GM21717 (cell line): ENCODE results near the gene LMCD1.
"Not testable (repeated sequence)": the region's sequence is repeated elsewhere in the genome, so short reads cannot be mapped to it uniquely, and the experiment has no call there.

Experiments
- ATAC-seq: cut with Tn5 transposase; IDR thresholded peaks from one replicate; pipeline ENCODE4 v1.9.1; 2021; ENCODE audit warnings: mild to moderate bottlenecking, moderate library complexity; ENCODE audit not compliant: unreplicated experiment

Gene LMCD1

DNA sequence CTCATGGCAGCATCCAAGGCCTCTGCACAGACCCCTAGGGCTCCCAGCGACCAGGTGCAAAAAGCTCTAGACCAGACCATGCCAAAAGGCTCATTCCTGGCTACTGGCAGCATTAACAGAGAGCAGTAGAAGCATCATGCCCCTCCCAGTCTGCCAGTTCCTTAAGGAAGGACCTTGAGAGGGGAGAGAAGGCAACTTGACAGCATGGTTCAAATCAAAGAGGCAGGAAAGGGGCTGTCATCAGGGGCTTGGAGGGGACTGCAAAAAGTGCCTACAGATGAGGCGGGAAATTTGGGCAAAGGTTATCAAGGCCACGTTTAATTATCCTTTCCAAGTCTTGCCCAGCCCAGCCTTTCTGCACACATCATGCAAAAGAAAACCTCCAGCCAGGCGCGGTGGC is 78.3 kb downstream of the LMCD1 start:
- ATAC-seq = no peak

GRCh38 chr3:8580434-8580833 is 78.8 kb downstream of the LMCD1 start:
- ATAC-seq = not testable (repeated sequence)

- ATAC-seq = no peak
Measured at GRCh38 chr3:8581373-8581772, 79.8 kb downstream of the LMCD1 start.

- ATAC-seq = no peak
Measured at GRCh38 chr3:8581806-8582445, 80.3 kb downstream of the LMCD1 start.

- ATAC-seq = no peak
Measured at GRCh38 chr3:8584661-8585060, 83.0 kb downstream of the LMCD1 start.

DNA sequence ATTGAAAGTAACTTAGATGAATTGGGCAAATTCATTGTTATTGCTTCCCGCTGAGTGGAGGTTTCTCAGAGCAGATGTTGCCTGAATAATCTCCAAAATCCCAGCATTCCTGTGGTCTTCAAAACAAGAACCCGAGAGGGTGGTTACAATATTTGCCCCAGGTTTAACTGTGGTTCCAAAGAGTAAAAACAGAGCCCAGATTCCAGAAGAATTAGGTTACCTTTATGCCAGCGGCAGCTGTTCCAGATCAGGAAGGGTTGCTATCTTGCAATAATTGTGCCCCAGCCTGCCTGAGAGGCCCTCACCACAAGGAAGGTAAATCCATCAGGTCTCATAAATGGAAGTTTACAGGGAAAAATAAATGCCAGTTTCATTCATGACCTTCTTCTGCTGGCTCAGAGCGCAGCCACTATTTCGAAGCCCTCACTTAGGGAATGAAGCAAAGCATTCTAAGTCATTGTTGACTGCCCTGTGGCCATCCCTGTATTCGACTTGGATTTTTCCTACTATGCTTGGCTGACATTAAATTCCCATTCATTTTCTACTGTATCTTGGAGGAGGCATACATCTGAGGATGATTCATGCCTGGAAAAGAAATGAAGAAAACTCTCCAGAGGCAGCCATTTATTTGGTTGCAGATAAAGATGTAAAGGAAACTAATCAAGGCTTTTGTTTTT is 88.4 kb downstream of the LMCD1 start:
- no peak for ATAC-seq

GRCh38 chr3:8593021-8593827 is 91.6 kb downstream of the LMCD1 start:
- ATAC-seq = no peak

GRCh38 chr3:8595252-8595651 is 93.6 kb downstream of the LMCD1 start:
- no peak for ATAC-seq

- no peak for ATAC-seq
Measured at GRCh38 chr3:8595695-8596115, 94.1 kb downstream of the LMCD1 start.

GRCh38 chr3:8596321-8597218 is 94.9 kb downstream of the LMCD1 start:
- ATAC-seq = no peak

DNA sequence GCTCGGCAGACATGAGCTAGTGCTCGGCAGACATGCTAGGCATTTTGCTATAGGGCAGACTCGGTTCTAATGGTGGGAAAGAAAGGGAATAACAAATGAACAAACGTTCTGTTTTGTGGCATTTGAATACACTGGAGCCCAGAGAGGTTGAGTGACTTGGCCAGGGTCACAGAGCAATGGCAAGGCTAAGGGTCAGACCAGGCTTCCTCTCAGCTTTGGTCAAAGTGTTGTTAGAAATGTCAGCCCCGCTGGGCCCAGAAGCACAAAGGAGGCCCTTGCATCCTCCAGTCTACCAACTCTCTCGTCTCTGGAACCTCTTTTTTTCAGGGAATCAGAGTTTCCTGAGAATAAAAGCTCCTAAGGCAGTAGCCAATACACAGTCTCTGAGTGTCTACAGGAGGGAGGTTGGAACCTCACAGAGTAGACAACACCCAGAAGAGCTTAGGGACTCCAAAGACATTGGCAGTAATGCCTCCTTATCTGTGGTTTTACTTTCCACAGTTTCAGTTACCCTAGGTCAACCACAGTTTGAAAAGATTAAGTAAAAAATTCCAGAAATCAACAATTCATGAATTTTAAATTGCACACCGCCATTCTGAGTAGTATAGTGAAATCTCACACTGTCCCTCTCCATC is 95.7 kb downstream of the LMCD1 start:
- ATAC-seq = no peak

GRCh38 chr3:8599146-8599545 is 97.5 kb downstream of the LMCD1 start:
- no peak for ATAC-seq

DNA sequence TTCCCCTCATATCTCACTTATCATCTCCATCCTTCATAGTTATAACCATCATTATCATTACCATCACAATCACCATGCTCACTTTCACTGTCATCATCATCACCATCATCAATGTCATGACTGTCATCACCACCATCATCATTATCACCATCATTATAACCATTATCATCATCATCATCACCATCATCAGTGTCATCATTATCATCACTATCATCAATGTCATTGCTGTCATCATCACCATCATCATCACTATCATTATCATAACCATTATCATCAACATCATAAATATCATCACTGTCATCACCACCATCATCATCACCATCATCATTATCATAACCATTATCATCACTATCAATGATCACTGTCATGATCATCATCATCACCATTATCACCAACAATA is 98.8 kb downstream of the LMCD1 start:
- no peak for ATAC-seq

DNA sequence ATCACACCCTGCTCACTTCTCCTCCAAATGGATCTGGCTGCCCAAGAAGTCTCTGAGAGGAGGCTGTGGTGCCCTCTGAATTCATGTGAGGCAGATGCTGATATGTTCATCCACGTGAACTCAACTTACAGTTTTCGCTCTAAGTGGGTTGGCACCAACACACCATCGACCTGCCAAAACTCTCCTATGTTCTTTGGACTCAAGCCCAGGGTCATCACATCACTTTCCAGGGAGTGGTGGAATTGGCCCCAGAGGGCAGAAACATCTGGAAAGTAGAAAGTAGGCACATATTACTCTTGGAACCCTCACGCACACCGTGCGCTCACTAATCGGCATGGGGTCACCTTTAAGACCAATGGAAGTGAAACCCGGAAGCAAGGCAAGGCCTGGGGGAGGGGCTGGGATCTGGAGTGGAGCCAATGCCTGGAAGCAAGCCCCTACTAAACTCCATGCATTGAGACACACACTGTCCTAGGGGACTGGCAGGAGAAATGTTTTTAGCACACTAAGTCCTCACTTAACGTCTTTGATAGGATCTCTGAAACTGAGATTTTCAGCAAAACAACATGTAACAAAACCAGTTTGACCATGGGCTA is 101.6 kb downstream of the LMCD1 start:
- no peak for ATAC-seq

- no peak for ATAC-seq
Measured at GRCh38 chr3:8604006-8604405, 102.4 kb downstream of the LMCD1 start.

GRCh38 chr3:8604988-8605387 is 103.4 kb downstream of the LMCD1 start:
- no peak for ATAC-seq

GRCh38 chr3:8606701-8607231 is 105.1 kb downstream of the LMCD1 start:
- ATAC-seq = no peak

DNA sequence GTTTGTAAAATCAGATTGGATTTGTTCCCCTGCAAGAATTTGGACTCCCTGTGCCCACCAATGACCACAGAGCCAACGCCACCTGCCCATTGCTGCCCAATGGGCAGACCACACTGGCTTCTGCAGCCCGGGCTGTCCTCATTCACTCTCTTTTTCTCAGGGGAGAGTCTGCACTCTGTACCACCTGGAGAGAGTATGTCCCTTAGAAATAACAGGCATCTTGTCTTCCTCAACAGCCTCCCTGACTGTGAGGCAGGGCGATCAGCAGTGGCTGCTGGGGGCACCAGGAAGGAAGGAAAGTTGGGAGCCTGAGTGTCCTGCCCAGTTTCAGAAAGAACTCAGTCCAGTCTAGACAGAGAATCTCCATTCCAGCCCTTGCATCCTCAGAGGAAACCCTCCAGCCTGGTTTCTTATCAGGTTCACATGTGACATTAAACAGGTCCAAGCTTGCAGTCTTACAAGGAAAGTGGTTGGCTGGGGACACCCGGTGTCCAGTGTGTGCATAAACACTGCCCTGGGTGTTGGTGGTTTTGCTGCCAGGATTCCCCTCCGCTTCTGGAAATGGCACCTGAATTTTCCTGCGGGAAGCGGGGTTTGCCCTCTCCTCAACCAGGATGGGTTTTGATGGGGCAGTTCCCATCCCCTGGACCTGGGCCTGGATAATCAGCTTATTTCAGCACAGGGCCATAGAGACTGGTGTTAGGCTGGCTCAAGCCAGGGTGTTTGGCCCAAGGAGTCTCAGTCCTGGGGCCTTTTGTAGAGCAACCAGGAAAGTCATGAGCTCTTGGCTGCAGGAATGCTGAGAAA is 105.8 kb downstream of the LMCD1 start:
- ATAC-seq = peak; percentile 70
